ENCODE results near the gene AFG3L2. TPM values are rescaled to one million over a fixed set of nuclear protein-coding genes. Genes with fewer than 3 reads are reported as not detected.

AFG3L2 gene
- total RNA-seq, 5 donors from 2014 or later (not counting 1 experiment from before 2014, with no cell fraction given), result 30.6 to 37.4 (median 36.3) TPM

DNA sequence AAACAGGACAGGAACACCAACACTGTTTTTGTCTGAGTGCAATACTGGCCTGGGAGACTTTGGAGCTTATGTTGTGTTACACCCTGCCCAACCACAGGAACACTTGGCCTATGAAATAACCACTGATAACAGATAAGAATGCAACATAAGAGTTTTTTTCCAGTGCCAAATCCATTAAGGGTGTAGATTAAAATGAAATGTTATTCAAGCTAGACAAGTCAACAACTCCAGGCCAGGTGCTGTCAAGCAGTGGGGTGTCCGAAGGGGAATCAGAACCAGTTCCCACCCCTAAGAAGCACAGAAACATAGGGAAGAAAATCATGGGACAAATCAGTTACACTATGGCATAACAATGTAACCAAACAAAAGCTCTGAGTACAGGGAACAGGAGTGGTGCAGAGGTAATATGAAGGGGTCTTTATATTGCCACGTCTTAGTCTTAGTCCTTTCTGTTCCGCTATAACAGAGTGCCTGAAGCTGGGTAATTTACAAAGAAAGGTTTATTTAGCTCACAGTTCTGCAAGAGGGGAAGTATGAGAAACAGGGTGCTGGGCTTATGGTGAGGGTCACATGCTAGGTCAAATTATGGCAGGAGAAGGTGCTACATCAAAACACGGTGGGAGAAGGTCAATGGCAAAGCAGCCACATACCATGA, 3.8 kb downstream of the AFG3L2 start:
- no peak overlapping the region for H3K27ac ChIP-seq (ENCODE audit: low read length)
- no peak overlapping the region for H3K4me3 ChIP-seq (ENCODE audit: control insufficient read depth in 1 of 2, extremely low read depth in 1 of 2, low read length in 1 of 2)
- H3K27me3 ChIP-seq (replicated peaks in 1 of 2; ENCODE audit: control insufficient read depth in 2 of 2, extremely low read depth in 1 of 2, insufficient read depth in 2 of 2, low read length in 1 of 2), result no peaks in the 10 kb centered on the region
- ChIA-PET CTCF (no interaction called here), POLR2A (interaction anchor here in 1 of 2 donors (0.7 kb wide), 1 partner anchor 313 kb away, joined by 3 read pairs; no protein-coding TSS in a partner anchor)
- no peaks in the 10 kb centered on the region for H3K9me3 Mint-ChIP-seq
- H3K27ac Mint-ChIP-seq, result no peak overlapping the region
- 100% methylated on average over 2 of the region's 4 CpGs for WGBS (ENCODE audit: insufficient coverage)
- H3K36me3 ChIP-seq (ENCODE audit: control insufficient read depth in 2 of 2, extremely low read depth in 1 of 2, insufficient read depth in 1 of 2, low read length in 1 of 2), result peaks cover 5 to 11% of the 10 kb centered on the region in 2 donors
- peaks cover 4 to 31% of the 10 kb centered on the region in 2 experiments for H3K4me1 ChIP-seq (ENCODE audit: control insufficient read depth in 1 of 2, extremely low read depth in 1 of 2, insufficient read depth in 2 of 2, low read length in 2 of 2)
- H3K36me3 Mint-ChIP-seq, result peaks cover 18% of the 10 kb centered on the region
- no peak for ATAC-seq (replicated peaks in 1 of 4)
- H3K27me3 Mint-ChIP-seq, result no peaks in the 10 kb centered on the region
- H3K9me3 ChIP-seq, result no peaks in the 10 kb centered on the region
- no peak for DNase-seq
- H3K4me1 Mint-ChIP-seq, result peaks cover 52 to 61% (median 58%) of the 10 kb centered on the region in 3 donors
- H3K4me3 Mint-ChIP-seq, result peak overlapping the region in 1 of 3 donors; percentile 32

DNA sequence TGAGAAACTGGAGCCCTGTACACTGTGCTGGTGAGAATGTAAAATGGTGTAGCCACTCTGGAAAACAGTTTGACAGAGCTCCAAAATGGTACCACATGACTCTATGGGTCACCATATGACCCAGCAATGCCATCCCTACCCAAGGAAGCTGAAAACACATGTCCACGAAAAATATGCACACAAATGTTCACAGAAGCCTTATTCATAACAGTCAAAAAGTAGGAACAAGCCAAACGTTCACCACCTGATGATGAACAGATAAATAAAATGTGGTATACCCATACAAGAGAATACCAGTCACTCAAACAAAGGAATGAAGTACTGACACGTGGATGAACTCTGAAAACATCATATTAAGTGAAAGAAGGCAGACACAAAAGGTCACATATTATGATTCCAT, 4.6 kb downstream of the AFG3L2 start:
- Histone ChIP-seq H3K27me3 (replicated peaks in 1 of 2; ENCODE audit: control insufficient read depth in 2 of 2, extremely low read depth in 1 of 2, insufficient read depth in 2 of 2, low read length in 1 of 2) (no peaks in the 10 kb centered on the region), H3K4me3 (ENCODE audit: control insufficient read depth in 1 of 2, extremely low read depth in 1 of 2, low read length in 1 of 2) (no peak overlapping the region), H3K36me3 (ENCODE audit: control insufficient read depth in 2 of 2, extremely low read depth in 1 of 2, insufficient read depth in 1 of 2, low read length in 1 of 2) (peaks cover 5 to 16% of the 10 kb centered on the region in 2 donors), H3K9me3 (no peaks in the 10 kb centered on the region), H3K4me1 (ENCODE audit: control insufficient read depth in 1 of 2, extremely low read depth in 1 of 2, insufficient read depth in 2 of 2, low read length in 2 of 2) (peaks cover 4 to 23% of the 10 kb centered on the region in 2 experiments), H3K27ac (ENCODE audit: low read length) (no peak overlapping the region)
- Mint-ChIP-seq H3K27me3 (no peaks in the 10 kb centered on the region), H3K4me3 (peak overlapping the region in 1 of 3 donors; percentile 32), H3K4me1 (peaks cover 45 to 55% (median 51%) of the 10 kb centered on the region in 3 donors), H3K27ac (no peak overlapping the region), H3K36me3 (peaks cover 20% of the 10 kb centered on the region), H3K9me3 (no peaks in the 10 kb centered on the region)
- DNase-seq (no peak), ATAC-seq (replicated peaks in 1 of 4) (no peak)
- ChIA-PET POLR2A (no interaction called here), CTCF (interaction anchor here in 1 of 2 donors (0.5 kb wide), 1 partner anchor 294 kb away, joined by 4 read pairs; no protein-coding TSS in a partner anchor)
- WGBS (ENCODE audit: insufficient coverage), result 33% methylated on average over 1 of the region's 3 CpGs

DNA sequence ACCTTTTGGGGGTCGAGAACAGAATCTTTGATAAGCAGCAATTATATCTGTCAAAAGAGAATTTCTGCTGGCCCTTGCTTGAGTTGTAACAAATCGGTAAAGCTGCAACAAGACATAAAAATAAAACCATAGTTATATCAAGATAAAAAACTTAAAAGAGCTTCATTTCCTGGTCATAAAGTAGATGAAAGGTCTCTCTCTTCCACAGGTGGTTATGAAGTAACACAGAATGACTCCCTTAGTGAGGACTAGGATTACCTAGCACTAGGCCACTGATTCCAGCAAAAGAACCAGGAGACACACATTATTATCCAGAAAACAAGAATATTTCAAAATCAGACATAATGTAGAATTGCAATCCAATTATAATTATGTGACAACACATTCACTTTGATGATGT, 5.4 kb downstream of the AFG3L2 start:
- DNase-seq (no peak), ATAC-seq (replicated peaks in 1 of 4) (peak in 1 of 4 experiments; percentile 50)
- Mint-ChIP-seq H3K9me3 (no peaks in the 10 kb centered on the region), H3K27ac (no peak overlapping the region), H3K4me3 (peak overlapping the region in 1 of 3 donors; percentile 3), H3K27me3 (no peaks in the 10 kb centered on the region), H3K36me3 (peaks cover 27% of the 10 kb centered on the region), H3K4me1 (peaks cover 43 to 54% (median 51%) of the 10 kb centered on the region in 3 donors)
- WGBS (ENCODE audit: insufficient coverage), result no CpG with 5 or more reads among the region's 2 CpGs
- H3K4me1 ChIP-seq (ENCODE audit: control insufficient read depth in 1 of 2, extremely low read depth in 1 of 2, insufficient read depth in 2 of 2, low read length in 2 of 2), result peaks cover 4 to 23% of the 10 kb centered on the region in 2 experiments
- no peak overlapping the region for H3K4me3 ChIP-seq (ENCODE audit: control insufficient read depth in 1 of 2, extremely low read depth in 1 of 2, low read length in 1 of 2)
- no peaks in the 10 kb centered on the region for H3K27me3 ChIP-seq (replicated peaks in 1 of 2; ENCODE audit: control insufficient read depth in 2 of 2, extremely low read depth in 1 of 2, insufficient read depth in 2 of 2, low read length in 1 of 2)
- H3K36me3 ChIP-seq (ENCODE audit: control insufficient read depth in 2 of 2, extremely low read depth in 1 of 2, insufficient read depth in 1 of 2, low read length in 1 of 2), result peaks cover 5 to 24% of the 10 kb centered on the region in 2 donors
- POLR2A ChIA-PET, result interaction anchor here in 1 of 2 donors (0.6 kb wide), 1 partner anchor 366 kb away, joined by 3 read pairs; no protein-coding TSS in a partner anchor
- H3K9me3 ChIP-seq, result no peaks in the 10 kb centered on the region
- CTCF ChIA-PET, result no interaction called here
- H3K27ac ChIP-seq (ENCODE audit: low read length), result no peak overlapping the region

DNA sequence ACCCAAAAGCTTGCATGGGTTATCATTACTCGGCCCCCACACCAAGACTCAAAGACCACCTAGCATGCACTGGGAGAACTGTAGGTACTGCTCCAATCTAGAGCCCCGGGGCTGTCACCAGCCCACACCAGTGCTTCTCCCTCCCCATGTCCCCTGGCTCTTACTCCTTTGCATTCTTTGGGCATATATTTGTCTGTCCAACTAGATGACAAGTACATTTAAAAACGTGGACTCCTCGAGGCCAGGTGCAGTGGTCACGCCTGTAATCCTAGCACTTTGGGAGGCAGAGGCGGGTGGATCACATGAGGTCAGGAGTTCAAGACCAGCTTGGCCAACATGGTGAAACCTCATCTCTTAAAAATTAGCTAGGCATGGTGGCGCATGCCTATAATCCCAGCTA, 7.8 kb downstream of the AFG3L2 start:
- Histone ChIP-seq H3K4me1 (ENCODE audit: control insufficient read depth in 1 of 2, extremely low read depth in 1 of 2, insufficient read depth in 2 of 2, low read length in 2 of 2) (peaks cover 0 to 2% of the 10 kb centered on the region in 2 experiments), H3K27ac (ENCODE audit: low read length) (no peak overlapping the region), H3K27me3 (replicated peaks in 1 of 2; ENCODE audit: control insufficient read depth in 2 of 2, extremely low read depth in 1 of 2, insufficient read depth in 2 of 2, low read length in 1 of 2) (no peaks in the 10 kb centered on the region), H3K9me3 (no peaks in the 10 kb centered on the region), H3K36me3 (ENCODE audit: control insufficient read depth in 2 of 2, extremely low read depth in 1 of 2, insufficient read depth in 1 of 2, low read length in 1 of 2) (peaks cover 5 to 42% of the 10 kb centered on the region in 2 donors), H3K4me3 (ENCODE audit: control insufficient read depth in 1 of 2, extremely low read depth in 1 of 2, low read length in 1 of 2) (no peak overlapping the region)
- no peak for ATAC-seq (replicated peaks in 1 of 4)
- peaks cover 31 to 34% (median 34%) of the 10 kb centered on the region in 3 donors for H3K4me1 Mint-ChIP-seq
- ChIA-PET CTCF (no interaction called here), POLR2A (interaction anchor here in 1 of 2 donors (0.6 kb wide), 1 partner anchor 32 kb away, joined by 3 read pairs; no protein-coding TSS in a partner anchor)
- no peaks in the 10 kb centered on the region for H3K27me3 Mint-ChIP-seq
- 96% methylated on average over 6 of the region's 7 CpGs for WGBS (ENCODE audit: insufficient coverage)
- peaks cover 34% of the 10 kb centered on the region for H3K36me3 Mint-ChIP-seq
- no peak overlapping the region for H3K4me3 Mint-ChIP-seq
- H3K27ac Mint-ChIP-seq, result no peak overlapping the region
- no peaks in the 10 kb centered on the region for H3K9me3 Mint-ChIP-seq
- no peak for DNase-seq

DNA sequence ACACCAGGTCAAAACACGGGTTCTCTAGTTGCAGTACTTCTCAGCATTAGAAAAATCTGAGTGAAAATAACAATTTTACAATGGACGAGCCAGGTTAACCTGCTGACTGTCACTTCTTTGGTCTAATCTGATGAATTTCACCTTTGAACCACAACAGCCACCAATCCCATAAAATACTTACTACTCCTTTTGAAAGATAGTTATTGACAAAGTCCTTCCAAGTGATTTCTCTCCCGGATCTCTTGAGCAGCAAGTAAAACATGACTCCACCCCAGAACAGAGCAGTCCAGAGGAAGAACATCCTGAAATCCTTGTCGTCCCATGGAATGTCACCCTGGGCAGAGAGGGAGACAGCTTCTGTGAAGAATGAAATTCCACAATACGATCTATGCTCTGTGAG, 10.2 kb downstream of the AFG3L2 start:
- H3K4me1 ChIP-seq (ENCODE audit: control insufficient read depth in 1 of 2, extremely low read depth in 1 of 2, insufficient read depth in 2 of 2, low read length in 2 of 2), result no peaks in the 10 kb centered on the region
- ChIA-PET POLR2A (no interaction called here), CTCF (interaction anchor here in 1 of 2 donors (0.6 kb wide), 1 partner anchor 26 kb away, joined by 4 read pairs; no protein-coding TSS in a partner anchor)
- H3K9me3 ChIP-seq, result no peaks in the 10 kb centered on the region
- Mint-ChIP-seq H3K4me1 (peaks cover 9 to 12% (median 11%) of the 10 kb centered on the region in 3 donors), H3K4me3 (no peak overlapping the region), H3K27ac (no peak overlapping the region), H3K27me3 (no peaks in the 10 kb centered on the region), H3K9me3 (no peaks in the 10 kb centered on the region), H3K36me3 (peaks cover 45% of the 10 kb centered on the region)
- 100% methylated on average over 3 of the region's 5 CpGs for WGBS (ENCODE audit: insufficient coverage)
- H3K36me3 ChIP-seq (ENCODE audit: control insufficient read depth in 2 of 2, extremely low read depth in 1 of 2, insufficient read depth in 1 of 2, low read length in 1 of 2), result peaks cover 5 to 62% of the 10 kb centered on the region in 2 donors
- no peak overlapping the region for H3K4me3 ChIP-seq (ENCODE audit: control insufficient read depth in 1 of 2, extremely low read depth in 1 of 2, low read length in 1 of 2)
- ATAC-seq (replicated peaks in 1 of 4), result no peak
- no peaks in the 10 kb centered on the region for H3K27me3 ChIP-seq (replicated peaks in 1 of 2; ENCODE audit: control insufficient read depth in 2 of 2, extremely low read depth in 1 of 2, insufficient read depth in 2 of 2, low read length in 1 of 2)
- no peak overlapping the region for H3K27ac ChIP-seq (ENCODE audit: low read length)
- no peak for DNase-seq

DNA sequence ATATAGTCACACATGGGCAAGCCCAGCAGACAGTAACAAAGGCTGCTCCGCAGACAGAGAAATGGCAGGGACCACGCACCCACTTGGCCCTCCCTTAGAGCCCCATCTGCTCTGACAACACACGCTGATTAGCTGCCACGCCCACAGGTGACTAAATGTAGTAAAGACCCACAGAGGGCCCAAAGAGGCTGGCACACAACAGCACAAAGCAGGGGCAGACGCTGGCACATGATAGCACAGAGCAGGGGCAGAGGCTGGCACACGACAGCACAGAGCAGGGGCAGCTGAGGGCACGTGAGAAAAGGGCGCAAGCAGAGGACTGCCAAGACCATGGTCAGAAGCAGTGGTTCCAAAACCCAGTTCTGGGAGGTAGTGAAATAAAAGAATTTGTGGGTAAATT, 10.6 kb downstream of the AFG3L2 start:
- ChIA-PET POLR2A (interaction anchor here in 1 of 2 donors (0.6 kb wide), 1 partner anchor 1370 kb away, joined by 4 read pairs; no protein-coding TSS in a partner anchor), CTCF (no interaction called here)
- Histone ChIP-seq H3K4me1 (ENCODE audit: control insufficient read depth in 1 of 2, extremely low read depth in 1 of 2, insufficient read depth in 2 of 2, low read length in 2 of 2) (no peaks in the 10 kb centered on the region), H3K36me3 (ENCODE audit: control insufficient read depth in 2 of 2, extremely low read depth in 1 of 2, insufficient read depth in 1 of 2, low read length in 1 of 2) (peaks cover 5 to 66% of the 10 kb centered on the region in 2 donors), H3K27me3 (replicated peaks in 1 of 2; ENCODE audit: control insufficient read depth in 2 of 2, extremely low read depth in 1 of 2, insufficient read depth in 2 of 2, low read length in 1 of 2) (no peaks in the 10 kb centered on the region), H3K9me3 (no peaks in the 10 kb centered on the region), H3K4me3 (ENCODE audit: control insufficient read depth in 1 of 2, extremely low read depth in 1 of 2, low read length in 1 of 2) (no peak overlapping the region), H3K27ac (ENCODE audit: low read length) (no peak overlapping the region)
- Mint-ChIP-seq H3K9me3 (no peaks in the 10 kb centered on the region), H3K4me3 (no peak overlapping the region), H3K4me1 (peaks cover 5 to 8% (median 7%) of the 10 kb centered on the region in 3 donors), H3K27me3 (no peaks in the 10 kb centered on the region), H3K36me3 (peaks cover 48% of the 10 kb centered on the region), H3K27ac (no peak overlapping the region)
- DNase-seq, result no peak
- WGBS (ENCODE audit: insufficient coverage), result 96% methylated on average over 8 of the region's 8 CpGs
- no peak for ATAC-seq (replicated peaks in 1 of 4)

Measured in T-cell (primary cell).